CD14-positive monocyte (primary cell): ENCODE results near the gene IRF6. TPM values are rescaled to one million over a fixed set of nuclear protein-coding genes. Genes with fewer than 3 reads are reported as not detected.
A peak's percentile ranks its signal among the peaks of the same experiment; 100 is the strongest.

ENCODE experiments used
- DNase-seq, 3 donors: peaks; one replicate each; pipeline ENCODE4 v3.0.0-alpha.2; 2011 to 2022
- H2AFZ ChIP-seq: 2 replicates; pipeline ENCODE4 v1.6.0; 2012; ENCODE audit warnings: mild to moderate bottlenecking, low read depth, low read length, inconsistent platforms; ENCODE audit not compliant: insufficient read depth, poor library complexity, severe bottlenecking
- H3K27ac ChIP-seq, 2 donors: 1 replicate in 1 of 2; 2 replicates in 1 of 2; pipeline ENCODE4 v1.5.1; 2012 to 2013; ENCODE audit warnings: low read length in 2 of 2, control low read depth in 1 of 2, inconsistent platforms in 1 of 2, low read depth in 1 of 2, mild to moderate bottlenecking in 1 of 2
- H3K27me3 ChIP-seq, 2 donors: one replicate each; pipeline versions ENCODE4 v1.6.0 to v1.6.1; 2011 to 2013; ENCODE audit warnings: low read length in 2 of 2; ENCODE audit not compliant: control insufficient read depth in 2 of 2, insufficient read depth in 2 of 2
- H3K36me3 ChIP-seq, 2 donors: replicated peaks in 1 of 2; 1 replicate in 1 of 2; 2 replicates in 1 of 2; pipeline versions ENCODE4 v1.5.1 to v1.6.1; 2012 to 2013; ENCODE audit warnings: low read length in 2 of 2, control low read depth in 1 of 2, inconsistent platforms in 1 of 2, mild to moderate bottlenecking in 1 of 2; ENCODE audit not compliant: insufficient read depth in 2 of 2, control insufficient read depth in 1 of 2
- H3K4me1 ChIP-seq, 2 donors: 1 replicate in 1 of 2; 2 replicates in 1 of 2; pipeline versions ENCODE4 v1.5.1 to v1.6.1; 2012 to 2013; ENCODE audit warnings: low read length in 2 of 2, control low read depth in 1 of 2, inconsistent platforms in 1 of 2, mild to moderate bottlenecking in 1 of 2, moderate library complexity in 1 of 2; ENCODE audit not compliant: insufficient read depth in 2 of 2, control insufficient read depth in 1 of 2
- H3K4me2 ChIP-seq: replicated peaks from 2 replicates; pipeline ENCODE3; 2012; ENCODE audit warnings: low read length, moderate library complexity, mild to moderate bottlenecking; ENCODE audit not compliant: poor library complexity, severe bottlenecking; ENCODE audit errors: extremely low read depth
- H3K4me3 ChIP-seq, 3 experiments: fragments of 200-600 bp in 1 of 3; sonication (generic) in 1 of 3; replicated peaks in 1 of 3; 1 replicate in 2 of 3; 2 replicates in 1 of 3; pipeline ENCODE4 v1.5.1; 2011 to 2013; ENCODE audit warnings: low read length in 3 of 3, mild to moderate bottlenecking in 3 of 3, control low read depth in 2 of 3, low read depth in 2 of 3, inconsistent platforms in 1 of 3, moderate library complexity in 1 of 3
- H3K79me2 ChIP-seq: 2 replicates; pipeline ENCODE4 v1.6.0; 2012; ENCODE audit warnings: mild to moderate bottlenecking, control low read depth, inconsistent platforms, low read length, moderate library complexity; ENCODE audit not compliant: insufficient read depth
- H3K9ac ChIP-seq: 2 replicates; pipeline ENCODE4 v1.6.0; 2017; ENCODE audit warnings: low read length, mild to moderate bottlenecking; ENCODE audit not compliant: insufficient read depth, poor library complexity, severe bottlenecking
- H3K9me3 ChIP-seq, 2 donors: replicated peaks in 1 of 2; 1 replicate in 1 of 2; 2 replicates in 1 of 2; pipeline versions ENCODE4 v1.5.1 to v1.6.1; 2012 to 2013; ENCODE audit warnings: low read length in 2 of 2, control low read depth in 1 of 2; ENCODE audit not compliant: control insufficient read depth in 1 of 2, insufficient read depth in 1 of 2
- H4K20me1 ChIP-seq: 2 replicates; pipeline ENCODE4 v1.6.0; 2012; ENCODE audit warnings: mild to moderate bottlenecking, low read length, control low read depth, moderate library complexity; ENCODE audit not compliant: insufficient read depth
- H3K27ac Mint-ChIP-seq, 7 donors: one replicate each; pipeline ENCODE4 v1.8.0; 2020; ENCODE audit warnings: mild to moderate bottlenecking in 7 of 7, mixed read lengths in 7 of 7, moderate library complexity in 6 of 7, inconsistent platforms in 2 of 7
- H3K27me3 Mint-ChIP-seq, 3 donors: one replicate each; pipeline ENCODE4 v1.8.0; 2021 to 2022; ENCODE audit warnings: low read depth in 3 of 3, mild to moderate bottlenecking in 3 of 3, mixed read lengths in 3 of 3, moderate library complexity in 3 of 3, inconsistent platforms in 1 of 3
- H3K36me3 Mint-ChIP-seq, 2 donors: one replicate each; pipeline ENCODE4 v1.8.0; 2020; ENCODE audit warnings: mixed read lengths in 2 of 2, inconsistent platforms in 1 of 2, mild to moderate bottlenecking in 1 of 2
- H3K4me1 Mint-ChIP-seq: one replicate; pipeline ENCODE4 v1.8.0; 2020; ENCODE audit warnings: mild to moderate bottlenecking, mixed read lengths
- H3K4me3 Mint-ChIP-seq, 2 donors: one replicate each; pipeline ENCODE4 v1.8.0; 2020; ENCODE audit warnings: mild to moderate bottlenecking in 2 of 2, mixed read lengths in 2 of 2, moderate library complexity in 1 of 2
- H3K9me3 Mint-ChIP-seq, 7 donors: one replicate each; pipeline ENCODE4 v1.8.0; 2020 to 2022; ENCODE audit warnings: mixed read lengths in 7 of 7, mild to moderate bottlenecking in 6 of 7, moderate library complexity in 6 of 7, inconsistent platforms in 2 of 7
- WGBS: methylation state at CpG from one replicate; pipeline ENCODE4 v1.1.5; 2013; ENCODE audit warnings: missing lambda C conversion rate; ENCODE audit not compliant: insufficient coverage; 5-methylcytosine and 5-hydroxymethylcytosine counted together
- intact Hi-C, 2 donors: fragments of 100-400 bp; cut with micrococcal nuclease; formaldehyde crosslinking; loops; one replicate each; pipeline versions ENCODE4 v1.15.0 to v1.15.1; 2023
- polyA plus RNA-seq, 3 donors: library from polyadenylated mRNA; depleted of rRNA in 1 of 3; unstranded in 2 of 3; stranded (reverse) in 1 of 3; fragments of 300-500 nt in 2 of 3; fragments of >200 nt in 1 of 3; fragmentation: Illumina TruSeq in 2 of 3; gene quantifications; 1 replicate in 2 of 3; 2 replicates in 1 of 3; pipeline ENCODE4 v1.2.3, GENCODE V29; 2012 to 2021
- TF ChIP-seq, protein P1 (sequence below): fragments of 200-600 bp; IDR thresholded peaks from one replicate; pipeline ENCODE4 v1.8.0; 2022; ENCODE audit warnings: antibody characterized with exemption, mild to moderate bottlenecking

Gene IRF6
- polyA plus RNA-seq, 3 donors: 0.21 to 0.62 (median 0.35) TPM

DNA sequence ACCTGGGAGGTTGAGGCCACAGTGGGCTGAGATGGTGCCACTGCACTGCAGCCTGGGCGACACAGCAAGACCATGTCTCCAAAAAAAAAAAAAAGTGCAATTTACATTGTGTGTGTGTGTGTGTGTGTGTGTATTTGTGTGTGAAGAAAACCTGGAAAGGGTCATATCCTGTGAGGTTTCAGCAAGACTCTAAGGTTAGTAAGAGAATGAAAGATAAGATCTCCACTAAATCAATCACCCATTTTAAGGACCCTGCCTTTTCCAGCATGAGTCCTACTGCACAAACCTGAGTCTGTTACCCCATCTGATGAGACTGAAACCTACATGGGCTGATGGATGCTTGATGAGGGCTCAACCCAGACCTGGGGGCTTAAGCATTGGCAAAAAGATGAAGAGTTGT lies 16.7 kb downstream of the IRF6 start:
- Histone ChIP-seq H3K4me1 (peaks cover 6 to 7% of the 10 kb centered on the region in 2 donors), H3K4me2 (no peak overlapping the region), H3K27me3 (peaks cover 0 to 43% of the 10 kb centered on the region in 2 donors), H3K36me3 (no peaks in the 10 kb centered on the region), H2AFZ (no peak overlapping the region), H4K20me1 (no peaks in the 10 kb centered on the region), H3K4me3 (no peak overlapping the region), H3K9ac (no peak overlapping the region), H3K9me3 (no peaks in the 10 kb centered on the region), H3K27ac (no peak overlapping the region), H3K79me2 (no peaks in the 10 kb centered on the region)
- no peaks in the 10 kb centered on the region for H3K36me3 Mint-ChIP-seq
- WGBS: 100% methylated on average over 1 of the region's 1 CpG
- intact Hi-C loops: no loop called here
- TF ChIP-seq, protein P1, sequence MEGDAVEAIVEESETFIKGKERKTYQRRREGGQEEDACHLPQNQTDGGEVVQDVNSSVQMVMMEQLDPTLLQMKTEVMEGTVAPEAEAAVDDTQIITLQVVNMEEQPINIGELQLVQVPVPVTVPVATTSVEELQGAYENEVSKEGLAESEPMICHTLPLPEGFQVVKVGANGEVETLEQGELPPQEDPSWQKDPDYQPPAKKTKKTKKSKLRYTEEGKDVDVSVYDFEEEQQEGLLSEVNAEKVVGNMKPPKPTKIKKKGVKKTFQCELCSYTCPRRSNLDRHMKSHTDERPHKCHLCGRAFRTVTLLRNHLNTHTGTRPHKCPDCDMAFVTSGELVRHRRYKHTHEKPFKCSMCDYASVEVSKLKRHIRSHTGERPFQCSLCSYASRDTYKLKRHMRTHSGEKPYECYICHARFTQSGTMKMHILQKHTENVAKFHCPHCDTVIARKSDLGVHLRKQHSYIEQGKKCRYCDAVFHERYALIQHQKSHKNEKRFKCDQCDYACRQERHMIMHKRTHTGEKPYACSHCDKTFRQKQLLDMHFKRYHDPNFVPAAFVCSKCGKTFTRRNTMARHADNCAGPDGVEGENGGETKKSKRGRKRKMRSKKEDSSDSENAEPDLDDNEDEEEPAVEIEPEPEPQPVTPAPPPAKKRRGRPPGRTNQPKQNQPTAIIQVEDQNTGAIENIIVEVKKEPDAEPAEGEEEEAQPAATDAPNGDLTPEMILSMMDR: no peak
- peak overlapping the region in 1 of 2 donors; percentile 16 for H3K4me3 Mint-ChIP-seq
- peaks cover 17 to 30% (median 22%) of the 10 kb centered on the region in 3 donors for H3K27me3 Mint-ChIP-seq
- peak overlapping the region in 1 of 7 donors; percentile 24 for H3K27ac Mint-ChIP-seq
- DNase-seq: no peak
- H3K4me1 Mint-ChIP-seq: peaks cover 8% of the 10 kb centered on the region
- H3K9me3 Mint-ChIP-seq: peaks cover 0 to 3% (median 0%) of the 10 kb centered on the region in 7 donors

DNA sequence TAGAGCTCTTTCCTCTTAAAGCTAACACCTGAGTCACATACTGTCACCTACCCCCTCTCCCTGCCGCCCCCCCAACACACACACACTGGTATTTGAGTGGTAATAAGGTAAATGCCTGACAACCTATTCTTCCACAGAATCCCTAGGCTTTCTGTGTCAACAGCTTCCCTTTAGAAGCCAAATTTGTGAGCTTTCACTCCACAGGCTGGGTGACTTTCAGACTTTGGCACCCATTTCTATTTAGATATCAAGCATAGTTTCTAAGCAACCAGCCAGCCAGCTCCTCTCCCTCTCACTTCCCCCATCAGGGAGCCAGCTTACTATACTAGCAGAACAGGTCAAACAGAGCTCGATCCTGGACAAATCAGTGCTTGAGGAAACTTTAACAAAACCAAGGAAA lies 18.4 kb downstream of the IRF6 start:
- no peak overlapping the region for H3K9ac ChIP-seq
- no peaks in the 10 kb centered on the region for H3K9me3 ChIP-seq
- H3K9me3 Mint-ChIP-seq: peaks cover 0 to 2% (median 0%) of the 10 kb centered on the region in 7 donors
- H3K27me3 ChIP-seq: peaks cover 0 to 37% of the 10 kb centered on the region in 2 donors
- peaks cover 2 to 6% of the 10 kb centered on the region in 2 donors for H3K36me3 ChIP-seq
- no peak overlapping the region for H3K4me3 ChIP-seq
- H4K20me1 ChIP-seq: no peaks in the 10 kb centered on the region
- peaks cover 14 to 21% of the 10 kb centered on the region in 2 donors for H3K4me1 ChIP-seq
- peaks cover 23% of the 10 kb centered on the region for H3K4me1 Mint-ChIP-seq
- no CpG with 5 or more reads among the region's 2 CpGs for WGBS
- H3K4me3 Mint-ChIP-seq: no peak overlapping the region
- no peaks in the 10 kb centered on the region for H3K79me2 ChIP-seq
- H3K27ac Mint-ChIP-seq: no peak overlapping the region
- DNase-seq: no peak
- H2AFZ ChIP-seq: no peak overlapping the region
- peaks cover 17 to 27% (median 19%) of the 10 kb centered on the region in 3 donors for H3K27me3 Mint-ChIP-seq
- intact Hi-C loops: no loop called here
- H3K36me3 Mint-ChIP-seq: peaks cover 4 to 5% of the 10 kb centered on the region in 2 donors
- TF ChIP-seq, protein P1: no peak
- no peak overlapping the region for H3K27ac ChIP-seq
- no peak overlapping the region for H3K4me2 ChIP-seq
